GM12865 (cell line): ENCODE data around the gene FNDC1.
"Not testable (repeated sequence)": the region's sequence is repeated elsewhere in the genome, so short reads cannot be mapped to it uniquely, and the experiment has no call there.

Experiments
- DNase-seq: peaks from one replicate; pipeline ENCODE4 v3.0.0; 2010; ENCODE audit warnings: low read depth
- H3K4me3 ChIP-seq: 2 replicates; pipeline ENCODE4 v1.5.1; 2011; ENCODE audit warnings: mild to moderate bottlenecking, low read depth, low read length, control low read depth
- TF ChIP-seq, protein P1 (sequence below): IDR thresholded peaks from 2 replicates; pipeline ENCODE4 v1.5.1; 2011; ENCODE audit warnings: low read length, control low read depth, low read depth, inconsistent platforms; ENCODE audit not compliant: insufficient read depth; ENCODE audit errors: missing control alignments

FNDC1 gene

DNA sequence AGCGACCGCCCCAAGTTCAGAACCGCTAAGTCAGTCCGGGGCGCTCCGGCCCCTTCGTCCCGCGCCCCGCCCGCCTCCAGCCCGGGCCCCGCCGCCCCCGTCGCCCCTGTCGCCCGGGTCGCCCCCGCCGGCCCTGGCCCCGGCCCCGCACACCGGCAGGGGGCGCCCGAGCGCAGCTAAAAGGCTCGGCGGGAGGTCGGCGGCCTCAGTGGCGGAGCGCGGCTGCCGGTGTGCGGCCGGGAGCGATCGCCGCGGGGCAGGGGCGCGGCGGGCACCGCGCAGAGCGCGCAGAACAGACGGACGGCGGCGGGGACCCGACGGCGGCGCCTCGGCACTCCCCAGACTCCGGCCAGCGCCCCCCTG, at the start of gene FNDC1:
Gene FNDC1 (plus strand): TSS at position 208 of the 363 bp plus-strand sequence. CDS start 197 bp downstream, outside the sequence.
- TF ChIP-seq, protein P1, sequence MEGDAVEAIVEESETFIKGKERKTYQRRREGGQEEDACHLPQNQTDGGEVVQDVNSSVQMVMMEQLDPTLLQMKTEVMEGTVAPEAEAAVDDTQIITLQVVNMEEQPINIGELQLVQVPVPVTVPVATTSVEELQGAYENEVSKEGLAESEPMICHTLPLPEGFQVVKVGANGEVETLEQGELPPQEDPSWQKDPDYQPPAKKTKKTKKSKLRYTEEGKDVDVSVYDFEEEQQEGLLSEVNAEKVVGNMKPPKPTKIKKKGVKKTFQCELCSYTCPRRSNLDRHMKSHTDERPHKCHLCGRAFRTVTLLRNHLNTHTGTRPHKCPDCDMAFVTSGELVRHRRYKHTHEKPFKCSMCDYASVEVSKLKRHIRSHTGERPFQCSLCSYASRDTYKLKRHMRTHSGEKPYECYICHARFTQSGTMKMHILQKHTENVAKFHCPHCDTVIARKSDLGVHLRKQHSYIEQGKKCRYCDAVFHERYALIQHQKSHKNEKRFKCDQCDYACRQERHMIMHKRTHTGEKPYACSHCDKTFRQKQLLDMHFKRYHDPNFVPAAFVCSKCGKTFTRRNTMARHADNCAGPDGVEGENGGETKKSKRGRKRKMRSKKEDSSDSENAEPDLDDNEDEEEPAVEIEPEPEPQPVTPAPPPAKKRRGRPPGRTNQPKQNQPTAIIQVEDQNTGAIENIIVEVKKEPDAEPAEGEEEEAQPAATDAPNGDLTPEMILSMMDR = peak; percentile 46
- H3K4me3 ChIP-seq = no peak within 1 kb of the TSS
- peak; percentile 33 for DNase-seq

DNA sequence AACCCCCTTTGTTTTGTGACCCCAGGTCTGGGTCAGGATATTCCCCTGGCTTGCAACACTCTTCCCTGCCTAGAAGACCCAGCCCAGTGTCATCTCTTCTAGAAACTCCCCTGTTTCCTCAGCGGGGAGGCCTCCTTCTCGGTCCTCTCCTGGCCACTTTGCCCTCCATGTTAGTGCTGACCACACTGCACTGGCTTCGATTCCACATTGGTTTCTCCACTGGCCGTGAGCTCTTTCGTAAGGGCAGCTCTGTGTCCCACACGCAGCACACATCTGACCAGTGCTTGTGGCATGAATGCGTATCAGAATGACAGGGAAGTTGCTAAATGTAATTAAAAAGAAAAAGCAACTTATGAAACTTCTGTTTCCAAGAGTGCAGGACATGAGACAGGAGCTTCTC, 49.4 kb upstream of the FNDC1 start:
- TF ChIP-seq, protein P1 = no peak

GRCh38 chr6:159121486-159121885, 47.7 kb upstream of the FNDC1 start:
- H3K4me3 ChIP-seq = no peak overlapping the region
- no peak for DNase-seq
- TF ChIP-seq, protein P1 = no peak

More for the DNA sequence above, 49.4 kb upstream of the FNDC1 start:
- no peak for DNase-seq
- H3K4me3 ChIP-seq = no peak overlapping the region

DNA sequence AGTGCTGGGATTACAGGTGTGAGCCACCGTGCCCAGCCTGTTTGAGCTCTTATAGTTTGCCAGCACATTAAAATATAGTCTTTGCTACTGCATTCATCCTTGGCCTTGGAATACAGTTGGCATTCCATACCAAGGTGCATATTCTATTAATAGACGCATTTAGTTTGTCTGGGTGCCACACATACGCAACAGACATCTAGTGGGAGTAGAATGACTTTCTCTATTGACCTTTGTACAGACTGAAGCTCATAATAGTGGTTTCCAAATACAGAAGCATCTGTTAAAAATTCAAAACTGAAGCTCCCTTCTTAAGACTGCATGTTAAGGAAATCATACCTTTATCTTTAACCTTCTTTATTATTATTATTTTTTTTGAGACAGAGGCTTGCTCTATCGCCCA, 46.7 kb upstream of the FNDC1 start:
- no peak overlapping the region for H3K4me3 ChIP-seq
- TF ChIP-seq, protein P1 = no peak
- DNase-seq = no peak

- not testable (repeated sequence) for H3K4me3 ChIP-seq, DNase-seq
These were observed 45.4 kb upstream of the FNDC1 start for GRCh38 chr6:159123831-159124230.

DNA sequence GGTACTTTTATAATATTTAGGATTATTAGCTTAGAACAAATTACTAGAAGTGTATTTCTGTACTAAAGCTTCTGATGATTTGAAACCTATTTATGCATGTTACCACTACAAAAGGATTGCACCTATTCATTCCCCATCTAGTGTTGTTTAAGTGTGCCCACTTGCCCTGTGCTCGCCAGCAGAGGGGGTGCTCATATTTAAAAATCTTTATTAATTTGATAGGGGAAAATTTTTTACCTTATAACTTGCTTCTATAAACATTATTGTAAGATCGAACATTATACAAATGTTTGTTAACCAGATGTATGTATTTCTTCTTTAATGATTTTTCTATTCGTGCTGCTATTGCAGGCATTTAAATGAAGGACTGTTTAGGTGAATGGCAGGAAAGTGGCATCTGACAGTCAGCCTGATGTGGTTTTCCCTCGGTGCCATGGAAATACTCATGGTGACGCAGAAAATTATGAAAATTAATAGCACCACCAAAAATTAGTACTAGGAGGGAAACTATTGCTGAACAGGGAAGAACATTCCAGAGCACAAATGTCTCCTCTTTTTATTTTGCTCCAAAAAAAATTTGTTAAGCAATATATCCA, 44.1 kb upstream of the FNDC1 start:
- no peak for DNase-seq
- TF ChIP-seq, protein P1 = no peak
- no peak overlapping the region for H3K4me3 ChIP-seq

GRCh38 chr6:159125951-159126352, 43.2 kb upstream of the FNDC1 start:
- TF ChIP-seq, protein P1 = no peak
- no peak overlapping the region for H3K4me3 ChIP-seq
- no peak for DNase-seq
